GM19397 (cell line): ENCODE measurements around the gene SEMA5A.
A peak's percentile ranks its signal among the peaks of the same experiment; 100 is the strongest.

ENCODE experiments used
- ATAC-seq: cut with Tn5 transposase; IDR thresholded peaks from one replicate; pipeline ENCODE4 v1.9.1; 2021; ENCODE audit warnings: mild to moderate bottlenecking, moderate library complexity; ENCODE audit not compliant: unreplicated experiment

The SEMA5A gene

DNA sequence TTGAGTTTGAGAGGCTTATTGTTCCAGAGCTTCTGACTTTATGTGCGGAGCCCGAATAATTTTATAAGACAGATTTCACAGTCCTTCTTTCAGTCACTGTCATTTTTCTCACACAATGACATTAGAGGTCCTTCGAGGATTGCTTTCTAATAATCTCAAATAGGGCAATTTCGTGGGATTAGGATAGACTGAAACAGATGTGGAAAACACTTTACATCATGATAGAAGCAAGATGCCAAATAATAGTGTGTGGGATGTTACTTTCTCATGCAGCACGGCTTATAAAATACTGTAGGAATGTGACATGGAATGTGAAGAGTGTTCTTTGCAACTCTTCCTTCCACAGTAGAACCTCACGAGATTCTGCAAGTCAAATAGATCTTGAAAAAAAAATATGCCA lies 451.3 kb downstream of the SEMA5A start:
- no peak for ATAC-seq

DNA sequence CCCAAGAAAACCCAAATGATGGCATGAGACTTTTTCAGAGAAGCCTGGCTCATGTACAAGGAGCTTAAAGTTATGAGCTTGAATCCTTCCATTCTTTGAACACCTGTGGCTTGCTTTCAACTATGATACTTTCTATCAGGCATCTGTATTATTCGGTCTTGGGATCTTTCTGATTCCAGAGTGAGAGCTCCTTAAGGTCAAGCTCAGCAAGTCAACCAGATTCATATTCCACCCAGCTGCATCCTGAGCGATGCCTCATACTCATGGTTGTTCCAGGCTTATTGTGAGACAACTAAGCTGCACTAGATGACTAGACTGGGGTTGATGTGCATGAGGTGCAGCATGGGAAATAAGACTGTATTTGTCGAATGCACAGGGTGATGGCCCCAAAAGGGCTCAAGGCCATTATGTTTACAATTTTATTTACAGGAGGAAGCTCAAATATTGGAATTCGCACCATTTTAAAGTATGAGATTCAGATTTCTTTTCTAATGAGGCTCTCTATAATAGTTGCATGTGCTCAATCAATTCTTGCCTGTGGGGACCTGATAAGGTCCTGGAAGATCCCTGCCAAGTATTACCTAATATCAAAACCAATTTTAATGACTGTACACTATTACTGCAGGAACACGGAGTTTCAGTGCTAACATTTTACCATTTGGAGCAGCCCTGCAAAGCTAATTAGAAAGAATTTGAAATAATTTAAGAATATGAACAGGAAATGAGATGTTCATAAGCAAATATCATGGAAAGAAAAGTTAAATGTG lies 453.8 kb downstream of the SEMA5A start:
- ATAC-seq, result no peak

DNA sequence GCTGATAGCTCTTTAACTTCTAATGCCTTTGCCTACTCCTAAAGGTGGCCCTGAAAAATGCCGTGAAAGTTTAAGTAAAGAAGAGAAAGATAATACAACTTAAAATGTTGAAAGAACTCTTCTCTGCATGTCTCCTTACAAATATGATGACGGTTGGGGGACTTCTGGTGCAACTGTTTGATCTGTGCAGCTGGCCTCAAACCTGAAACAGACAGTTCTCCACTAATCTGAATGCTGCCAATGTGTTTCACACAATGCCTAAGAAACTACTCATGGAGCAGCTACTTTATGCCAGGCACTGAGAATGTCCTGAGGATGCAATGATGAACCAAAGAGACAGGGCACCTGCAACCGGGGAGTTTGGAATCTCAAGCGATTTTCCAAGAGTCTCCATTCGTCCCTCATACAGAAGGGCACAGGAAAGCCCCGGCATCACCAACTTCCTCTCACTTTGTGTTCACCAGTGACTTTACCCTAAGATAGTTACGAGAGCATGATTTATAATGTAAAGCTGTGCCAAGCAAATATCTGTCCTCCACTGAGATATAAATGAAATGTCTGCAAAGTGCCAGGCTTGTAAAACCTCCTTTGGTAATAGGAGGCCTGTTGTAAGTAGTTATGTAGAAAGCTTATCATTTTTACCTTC lies 455.4 kb downstream of the SEMA5A start:
- ATAC-seq, result no peak

DNA sequence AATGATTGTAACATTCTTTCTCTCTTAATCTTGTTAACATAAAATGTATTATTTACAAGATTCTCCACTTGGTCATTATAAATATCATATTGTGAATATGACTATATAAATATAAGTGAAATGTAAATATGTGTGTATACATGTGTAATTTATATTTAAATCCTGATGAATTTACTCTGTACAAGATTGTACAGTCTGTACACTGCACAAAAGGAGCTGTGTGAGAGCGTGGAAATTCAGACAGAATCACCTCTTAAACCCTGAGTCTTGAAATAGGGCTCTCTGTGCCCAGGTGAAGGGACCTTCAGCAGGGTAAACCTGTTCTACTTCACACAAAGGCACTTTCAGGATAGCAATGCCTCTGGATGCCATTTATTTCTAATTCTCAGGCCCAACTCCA lies 456.0 kb downstream of the SEMA5A start:
- no peak for ATAC-seq

DNA sequence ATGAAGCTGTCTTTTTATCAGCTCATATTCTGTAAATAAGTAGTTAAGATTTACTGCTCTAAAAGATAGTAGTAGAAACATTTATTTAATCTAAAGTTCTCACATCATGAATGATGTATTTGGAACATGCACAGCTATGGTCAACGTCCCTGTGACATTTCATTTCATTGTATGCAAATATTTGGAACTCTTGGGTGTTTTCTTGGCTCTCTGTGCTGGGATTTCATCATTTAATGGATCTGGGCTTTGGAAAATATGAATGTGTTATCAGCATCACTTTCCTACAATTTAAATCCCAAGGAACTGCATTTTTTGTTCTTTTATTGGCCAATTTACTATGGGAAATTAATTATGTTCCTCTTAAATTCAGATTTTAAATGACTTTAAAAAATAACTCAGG lies 462.9 kb downstream of the SEMA5A start:
- no peak for ATAC-seq

DNA sequence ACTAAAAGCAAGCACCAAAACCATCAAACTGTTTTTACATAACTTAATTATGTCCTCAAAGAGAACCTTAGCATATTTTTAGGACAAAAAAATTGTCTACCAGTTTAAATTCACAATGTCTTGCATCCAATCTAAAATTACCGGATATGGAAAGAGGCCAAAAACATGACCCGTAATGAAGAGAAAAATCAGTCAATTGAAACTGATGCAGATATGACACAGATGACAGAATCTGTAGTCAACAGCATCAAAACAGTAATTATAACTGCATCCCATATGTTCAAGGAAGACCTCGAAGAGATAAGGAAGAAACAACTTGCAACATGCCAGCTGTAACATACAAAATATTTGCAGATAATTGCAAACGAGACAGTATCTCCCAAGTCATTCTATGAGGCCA lies 473.2 kb downstream of the SEMA5A start:
- ATAC-seq, result no peak

DNA sequence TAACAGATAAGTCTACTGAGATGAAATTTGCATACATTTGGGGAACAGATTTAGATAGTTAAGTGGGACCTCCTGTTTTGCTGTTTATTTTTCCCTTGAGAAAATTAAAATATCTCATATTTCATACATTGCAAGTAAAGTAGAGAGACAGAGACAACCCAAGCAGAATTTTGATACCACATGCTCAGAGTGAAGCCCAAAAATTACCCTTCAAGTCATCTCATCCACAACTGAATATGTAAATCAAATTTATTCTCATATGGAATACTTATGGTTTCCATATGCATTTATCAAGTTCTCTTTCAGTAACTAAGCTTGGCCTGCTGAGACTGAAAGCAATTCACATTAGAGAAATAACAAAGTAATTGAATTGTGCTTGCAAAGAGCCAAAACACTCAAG lies 474.4 kb downstream of the SEMA5A start:
- ATAC-seq, result no peak

GRCh38 chr5:9071074-9071473 lies 474.8 kb downstream of the SEMA5A start:
- no peak for ATAC-seq

GRCh38 chr5:9069650-9070049 lies 476.2 kb downstream of the SEMA5A start:
- no peak for ATAC-seq

GRCh38 chr5:9067154-9067553 lies 478.7 kb downstream of the SEMA5A start:
- ATAC-seq, result no peak

GRCh38 chr5:9066349-9066748 lies 479.5 kb downstream of the SEMA5A start:
- no peak for ATAC-seq

GRCh38 chr5:9063615-9064245 lies 482.1 kb downstream of the SEMA5A start:
- no peak for ATAC-seq

DNA sequence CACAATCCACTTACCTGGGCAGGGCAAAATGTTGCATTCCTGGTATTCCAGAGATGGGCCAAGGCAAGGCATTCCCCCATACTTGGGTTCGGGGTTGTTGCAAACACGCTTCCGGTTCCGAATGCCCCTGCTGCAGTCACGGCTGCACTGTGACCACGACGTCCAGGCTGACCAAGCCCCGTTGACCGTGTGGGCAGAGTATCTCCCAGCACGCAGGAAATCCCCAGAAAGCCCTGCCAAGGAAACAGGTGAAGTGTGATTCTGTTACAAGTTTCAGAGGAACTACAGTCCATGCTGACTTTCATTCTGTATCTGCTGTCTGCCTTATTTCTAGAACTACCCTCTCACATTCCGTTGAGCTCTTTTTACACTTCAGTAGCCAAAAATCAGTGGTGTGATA lies 483.0 kb downstream of the SEMA5A start:
- ATAC-seq, result peak; percentile 55

GRCh38 chr5:9059920-9060691 lies 485.8 kb downstream of the SEMA5A start:
- no peak for ATAC-seq

DNA sequence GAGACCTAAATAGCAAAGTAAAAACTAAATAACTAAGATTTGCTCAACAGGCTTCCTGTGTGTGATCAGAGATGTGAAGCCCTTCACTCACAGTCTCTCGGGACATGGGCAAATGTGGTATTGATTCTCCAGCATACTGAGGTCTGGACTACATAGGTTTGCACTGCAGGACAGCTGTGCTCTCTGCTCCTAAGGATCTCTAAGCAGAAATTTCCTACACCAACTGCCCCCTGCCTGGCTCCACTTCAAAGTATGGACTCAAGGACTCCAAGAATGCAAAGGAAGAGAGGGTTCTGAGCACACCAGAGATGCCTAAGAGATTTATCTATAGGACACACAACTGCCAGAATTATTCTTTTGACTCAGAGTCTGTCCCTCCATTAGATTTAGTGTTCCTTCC lies 487.2 kb downstream of the SEMA5A start:
- no peak for ATAC-seq

DNA sequence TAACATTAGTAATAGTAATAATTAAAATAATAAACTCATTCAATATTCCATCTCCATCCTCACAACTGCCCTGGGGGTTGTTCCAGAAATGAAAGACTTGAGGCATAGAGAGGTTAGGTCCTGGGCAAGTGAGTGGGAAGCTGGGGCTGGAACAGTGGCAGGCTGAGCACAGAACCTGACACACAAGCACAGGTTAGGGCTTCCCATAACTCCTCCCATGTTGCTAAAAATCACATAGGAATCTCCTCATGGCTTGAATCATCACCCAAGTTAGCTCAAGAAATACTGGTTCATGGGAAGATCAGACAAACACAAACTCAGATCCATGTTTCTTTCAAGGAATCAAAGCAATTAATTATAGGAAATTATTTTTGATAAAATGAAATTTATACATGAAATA lies 487.7 kb downstream of the SEMA5A start:
- no peak for ATAC-seq

- ATAC-seq, result no peak
These were observed 488.4 kb downstream of the SEMA5A start for GRCh38 chr5:9057406-9058000.

DNA sequence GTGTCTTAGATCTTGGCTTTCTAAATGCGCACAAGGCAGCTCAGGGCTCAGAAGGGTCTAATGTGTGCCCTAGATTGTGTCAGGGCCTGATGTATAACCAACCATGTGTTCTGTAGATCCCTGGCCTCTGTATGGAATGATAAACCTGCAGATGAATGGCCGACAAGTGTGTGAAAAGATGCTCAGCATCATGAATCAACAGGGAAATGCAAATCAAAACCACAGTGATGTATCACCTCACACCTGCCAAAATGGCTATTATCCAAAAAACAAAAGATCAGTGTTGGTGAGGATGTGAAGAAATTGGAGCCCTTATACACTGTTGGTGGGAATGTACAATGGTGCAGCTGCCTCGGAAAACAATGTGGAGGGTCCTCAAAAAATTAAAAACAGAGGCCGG lies 489.8 kb downstream of the SEMA5A start:
- no peak for ATAC-seq

DNA sequence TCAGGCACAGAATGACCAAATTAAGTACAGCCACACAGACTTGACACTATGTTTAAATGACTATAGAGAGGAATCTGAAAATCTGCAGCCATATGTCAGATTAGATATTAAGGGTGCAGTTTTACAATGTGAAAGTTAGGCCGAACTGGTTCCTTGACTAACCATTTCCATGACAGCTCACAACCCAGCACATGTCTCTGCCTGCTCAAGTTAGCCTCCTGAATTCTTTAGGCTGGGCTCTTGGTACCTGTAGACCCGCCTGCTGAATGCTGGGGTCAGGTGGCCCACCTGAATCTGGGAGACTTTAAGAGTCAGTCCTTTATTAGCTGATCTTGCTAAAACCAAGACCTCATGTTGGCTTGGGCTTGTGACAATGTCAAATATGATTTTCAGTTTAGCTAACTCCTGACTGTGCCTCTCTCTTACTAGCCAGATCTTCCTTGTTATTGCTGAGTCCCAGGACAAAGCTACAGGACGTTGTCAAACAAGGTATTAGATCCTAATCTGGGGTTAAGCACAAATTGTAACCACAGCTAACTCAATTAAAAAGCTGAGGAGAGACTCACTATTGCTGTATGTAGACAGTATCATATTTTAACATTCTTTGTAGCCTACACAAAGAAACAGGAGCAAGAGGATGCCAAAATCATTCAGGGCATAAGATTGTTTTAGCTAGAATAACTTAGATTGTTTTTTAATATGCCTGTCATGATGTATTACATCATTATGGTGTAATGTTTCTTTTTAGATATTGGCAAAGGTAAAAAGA lies 490.9 kb downstream of the SEMA5A start:
- ATAC-seq, result no peak

DNA sequence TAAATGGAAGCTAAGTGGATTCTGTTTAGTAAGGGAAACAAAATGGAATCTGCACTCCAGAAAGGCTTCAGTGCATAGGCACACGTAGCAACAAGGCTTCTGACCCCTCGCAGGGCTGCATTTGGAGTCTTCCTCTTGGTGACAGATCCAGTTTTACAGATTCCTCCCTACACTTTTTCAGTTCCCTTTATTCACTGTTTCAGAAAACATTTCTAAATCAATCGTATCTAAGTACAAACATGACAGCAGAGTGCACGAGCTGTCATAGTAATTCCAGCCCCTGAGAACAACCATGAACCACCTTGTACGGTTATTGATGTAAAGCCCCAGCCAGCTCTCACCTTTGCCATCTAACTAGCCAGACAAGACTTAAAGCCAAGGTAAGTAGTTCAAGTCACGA lies 491.6 kb downstream of the SEMA5A start:
- no peak for ATAC-seq
